ENCODE data around the gene FBXL19. TPM values are rescaled to one million over a fixed set of nuclear protein-coding genes. Genes with fewer than 3 reads are reported as not detected.

Gene FBXL19
- total and polyA plus RNA-seq, 9 of the 15 experiments (the other 6 are each of a cell fraction or from before 2014, with no cell fraction given) = 0.13 to 48.0 (median 13.5) TPM; not detected in 1

GRCh38 chr16:30997725-30998711, 74.6 kb downstream of the FBXL19 start (continued):
- TF ChIP-seq, protein P1, sequence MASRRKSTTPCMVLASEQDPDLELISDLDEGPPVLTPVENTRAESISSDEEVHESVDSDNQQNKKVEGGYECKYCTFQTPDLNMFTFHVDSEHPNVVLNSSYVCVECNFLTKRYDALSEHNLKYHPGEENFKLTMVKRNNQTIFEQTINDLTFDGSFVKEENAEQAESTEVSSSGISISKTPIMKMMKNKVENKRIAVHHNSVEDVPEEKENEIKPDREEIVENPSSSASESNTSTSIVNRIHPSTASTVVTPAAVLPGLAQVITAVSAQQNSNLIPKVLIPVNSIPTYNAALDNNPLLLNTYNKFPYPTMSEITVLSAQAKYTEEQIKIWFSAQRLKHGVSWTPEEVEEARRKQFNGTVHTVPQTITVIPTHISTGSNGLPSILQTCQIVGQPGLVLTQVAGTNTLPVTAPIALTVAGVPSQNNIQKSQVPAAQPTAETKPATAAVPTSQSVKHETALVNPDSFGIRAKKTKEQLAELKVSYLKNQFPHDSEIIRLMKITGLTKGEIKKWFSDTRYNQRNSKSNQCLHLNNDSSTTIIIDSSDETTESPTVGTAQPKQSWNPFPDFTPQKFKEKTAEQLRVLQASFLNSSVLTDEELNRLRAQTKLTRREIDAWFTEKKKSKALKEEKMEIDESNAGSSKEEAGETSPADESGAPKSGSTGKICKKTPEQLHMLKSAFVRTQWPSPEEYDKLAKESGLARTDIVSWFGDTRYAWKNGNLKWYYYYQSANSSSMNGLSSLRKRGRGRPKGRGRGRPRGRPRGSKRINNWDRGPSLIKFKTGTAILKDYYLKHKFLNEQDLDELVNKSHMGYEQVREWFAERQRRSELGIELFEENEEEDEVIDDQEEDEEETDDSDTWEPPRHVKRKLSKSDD (conservative IDR thresholded peaks at IDR 0.05; ENCODE audit: low read length) = no peak
- TF ChIP-seq SIRT6 (IDR thresholded peaks at IDR 0.05; ENCODE audit: low read depth, low read length) (no peak), ESRRA (IDR thresholded peaks at IDR 0.05; ENCODE audit: borderline replicate concordance, low read depth) (0 out of 2 replicates have a peak, but pooled peaks have one; percentile 11), BRCA1 (IDR thresholded peaks at IDR 0.05) (no peak), BRCA1 (CRISPR knock-in tag; IDR thresholded peaks at IDR 0.05) (0 out of 2 replicates have a peak, but pooled peaks have one; percentile 21), PKNOX1 (IDR thresholded peaks at IDR 0.05) (peak; percentile 73)

MicroRNAs encoded within 50 kb of the gene (microRNA counts, 767-probe panel; counts per million panel counts)
- microRNA hsa-miR-762 = not detected

Small RNA genes lying within 50 kb of the gene (microRNA-seq; reads per million reads assigned to microRNA genes)
- 1.3 reads per million, percentile 14 among the genes with 10 or more reads in this experiment for gene MIR4519 (ENCODE audit: borderline microRNAs expressed)
- gene MIR762 (ENCODE audit: borderline microRNAs expressed) = 1.0 reads per million, percentile 7 among the genes with 10 or more reads in this experiment

Small RNA genes lying within 50 kb of the gene (small RNA-seq; reads per million reads assigned to genes)
- not detected for gene AC135048.1
- gene MIR4519 = not detected
- not detected for gene MIR762

Other genes with a start within 250 kb of the FBXL19 start
Only the 7 nearest of the 20 such genes appear.
- gene BCL7C, start 29.5 kb upstream of the FBXL19 start, total RNA-seq (2014; rRNA removed) = 80.1 and 85.8 TPM in 2 replicates
- gene BCL7C, start 29.5 kb upstream of the FBXL19 start, total RNA-seq (2014; rRNA removed; fragmentation: Illumina TruSeq; extraction: Trizol) = 7.0 and 7.9 TPM in 2 replicates
- 31.6 and 32.9 TPM in 2 replicates for gene BCL7C, start 29.5 kb upstream of the FBXL19 start, total RNA-seq (2015; rRNA removed; fragmentation: Illumina TruSeq; extraction: Trizol)
- 41.2 and 43.1 TPM in 2 replicates for gene BCL7C, start 29.5 kb upstream of the FBXL19 start, total RNA-seq (2021)
- gene BCL7C, start 29.5 kb upstream of the FBXL19 start, polyA plus RNA-seq (2011; rRNA removed) = 15.1 and 17.4 TPM in 2 replicates
- 19.6 and 37.5 TPM in 2 replicates for gene BCL7C, start 29.5 kb upstream of the FBXL19 start, polyA plus RNA-seq (2014; fragmentation: Illumina TruSeq; extraction: Trizol)
- gene BCL7C, start 29.5 kb upstream of the FBXL19 start, polyA plus RNA-seq (2014; fragmentation: Nextera tagmentation; extraction: Ambion mirVana) = 1 to 10 TPM; 1.7 to 2.6 TPM
- 61.9 and 75.9 TPM in 2 replicates for gene BCL7C, start 29.5 kb upstream of the FBXL19 start, polyA plus RNA-seq (2014; rRNA removed)
- 0.36 and 1.0 TPM in 2 replicates for gene CTF1, start 27.0 kb upstream of the FBXL19 start, total RNA-seq (2014; rRNA removed)
- 0.38 and 0.44 TPM in 2 replicates for gene CTF1, start 27.0 kb upstream of the FBXL19 start, total RNA-seq (2014; rRNA removed; fragmentation: Illumina TruSeq; extraction: Trizol)
- gene CTF1, start 27.0 kb upstream of the FBXL19 start, total RNA-seq (2015; rRNA removed; fragmentation: Illumina TruSeq; extraction: Trizol) = 0.33 and 0.53 TPM in 2 replicates
- 1.8 TPM in 2 replicates for gene CTF1, start 27.0 kb upstream of the FBXL19 start, total RNA-seq (2021)
- 1.9 and 3.6 TPM in 2 replicates for gene CTF1, start 27.0 kb upstream of the FBXL19 start, polyA plus RNA-seq (2011; rRNA removed)
- 2.5 and 2.8 TPM in 2 replicates for gene CTF1, start 27.0 kb upstream of the FBXL19 start, polyA plus RNA-seq (2014; fragmentation: Illumina TruSeq; extraction: Trizol)
- under 1 TPM; 0.24 to 0.35 TPM for gene CTF1, start 27.0 kb upstream of the FBXL19 start, polyA plus RNA-seq (2014; fragmentation: Nextera tagmentation; extraction: Ambion mirVana)
- 1.8 and 2.1 TPM in 2 replicates for gene CTF1, start 27.0 kb upstream of the FBXL19 start, polyA plus RNA-seq (2014; rRNA removed)
- 19.0 and 23.5 TPM in 2 replicates for gene ORAI3, start 25.5 kb downstream of the FBXL19 start, total RNA-seq (2014; rRNA removed)
- gene ORAI3, start 25.5 kb downstream of the FBXL19 start, total RNA-seq (2014; rRNA removed; fragmentation: Illumina TruSeq; extraction: Trizol) = 6.3 and 7.8 TPM in 2 replicates
- 12.4 and 12.9 TPM in 2 replicates for gene ORAI3, start 25.5 kb downstream of the FBXL19 start, total RNA-seq (2015; rRNA removed; fragmentation: Illumina TruSeq; extraction: Trizol)
- 21.9 and 23.3 TPM in 2 replicates for gene ORAI3, start 25.5 kb downstream of the FBXL19 start, total RNA-seq (2021)
- 15.8 and 29.7 TPM in 2 replicates for gene ORAI3, start 25.5 kb downstream of the FBXL19 start, polyA plus RNA-seq (2011; rRNA removed)
- 14.1 and 18.0 TPM in 2 replicates for gene ORAI3, start 25.5 kb downstream of the FBXL19 start, polyA plus RNA-seq (2014; fragmentation: Illumina TruSeq; extraction: Trizol)
- gene ORAI3, start 25.5 kb downstream of the FBXL19 start, polyA plus RNA-seq (2014; fragmentation: Nextera tagmentation; extraction: Ambion mirVana) = 1 to 10 TPM; 4.9 to 5.8 TPM
- 16.5 and 19.0 TPM in 2 replicates for gene ORAI3, start 25.5 kb downstream of the FBXL19 start, polyA plus RNA-seq (2014; rRNA removed)
- gene SETD1A, start 34.2 kb downstream of the FBXL19 start, total RNA-seq (2014; rRNA removed) = 4.2 and 7.9 TPM in 2 replicates
- gene SETD1A, start 34.2 kb downstream of the FBXL19 start, total RNA-seq (2014; rRNA removed; fragmentation: Illumina TruSeq; extraction: Trizol) = 2.0 and 2.5 TPM in 2 replicates
- gene SETD1A, start 34.2 kb downstream of the FBXL19 start, total RNA-seq (2015; rRNA removed; fragmentation: Illumina TruSeq; extraction: Trizol) = 4.6 and 5.7 TPM in 2 replicates
- gene SETD1A, start 34.2 kb downstream of the FBXL19 start, total RNA-seq (2021) = 30.2 and 36.0 TPM in 2 replicates
- 2.2 and 3.0 TPM in 2 replicates for gene SETD1A, start 34.2 kb downstream of the FBXL19 start, polyA plus RNA-seq (2011; rRNA removed)
- gene SETD1A, start 34.2 kb downstream of the FBXL19 start, polyA plus RNA-seq (2014; fragmentation: Illumina TruSeq; extraction: Trizol) = 15.0 and 20.1 TPM in 2 replicates
- under 1 TPM; 0.08 to 0.14 TPM for gene SETD1A, start 34.2 kb downstream of the FBXL19 start, polyA plus RNA-seq (2014; fragmentation: Nextera tagmentation; extraction: Ambion mirVana)
- gene SETD1A, start 34.2 kb downstream of the FBXL19 start, polyA plus RNA-seq (2014; rRNA removed) = 15.5 and 16.9 TPM in 2 replicates
- gene HSD3B7, start 61.6 kb downstream of the FBXL19 start, total RNA-seq (2014; rRNA removed) = 49.1 and 61.1 TPM in 2 replicates
- 7.6 and 10.0 TPM in 2 replicates for gene HSD3B7, start 61.6 kb downstream of the FBXL19 start, total RNA-seq (2014; rRNA removed; fragmentation: Illumina TruSeq; extraction: Trizol)
- gene HSD3B7, start 61.6 kb downstream of the FBXL19 start, total RNA-seq (2015; rRNA removed; fragmentation: Illumina TruSeq; extraction: Trizol) = 23.6 and 24.1 TPM in 2 replicates
- gene HSD3B7, start 61.6 kb downstream of the FBXL19 start, total RNA-seq (2021) = 43.5 and 51.9 TPM in 2 replicates
- 10.7 and 24.4 TPM in 2 replicates for gene HSD3B7, start 61.6 kb downstream of the FBXL19 start, polyA plus RNA-seq (2011; rRNA removed)
- 23.0 and 30.5 TPM in 2 replicates for gene HSD3B7, start 61.6 kb downstream of the FBXL19 start, polyA plus RNA-seq (2014; fragmentation: Illumina TruSeq; extraction: Trizol)
- 1 to 10 TPM; 5.4 to 6.7 TPM for gene HSD3B7, start 61.6 kb downstream of the FBXL19 start, polyA plus RNA-seq (2014; fragmentation: Nextera tagmentation; extraction: Ambion mirVana)
- 39.3 and 43.9 TPM in 2 replicates for gene HSD3B7, start 61.6 kb downstream of the FBXL19 start, polyA plus RNA-seq (2014; rRNA removed)
- gene STX1B, start 87.1 kb downstream of the FBXL19 start, total RNA-seq (2014; rRNA removed) = 0.78 and 0.86 TPM in 2 replicates
- gene STX1B, start 87.1 kb downstream of the FBXL19 start, total RNA-seq (2014; rRNA removed; fragmentation: Illumina TruSeq; extraction: Trizol) = 0.73 and 0.80 TPM in 2 replicates
- 0.79 and 1.1 TPM in 2 replicates for gene STX1B, start 87.1 kb downstream of the FBXL19 start, total RNA-seq (2015; rRNA removed; fragmentation: Illumina TruSeq; extraction: Trizol)
- gene STX1B, start 87.1 kb downstream of the FBXL19 start, total RNA-seq (2021) = 1.5 and 2.5 TPM in 2 replicates
- 1.2 and 3.0 TPM in 2 replicates for gene STX1B, start 87.1 kb downstream of the FBXL19 start, polyA plus RNA-seq (2011; rRNA removed)
- 0.80 and 1.6 TPM in 2 replicates for gene STX1B, start 87.1 kb downstream of the FBXL19 start, polyA plus RNA-seq (2014; fragmentation: Illumina TruSeq; extraction: Trizol)
- gene STX1B, start 87.1 kb downstream of the FBXL19 start, polyA plus RNA-seq (2014; fragmentation: Nextera tagmentation; extraction: Ambion mirVana) = under 1 TPM; 0.07 to 0.08 TPM
- 1.2 and 2.1 TPM in 2 replicates for gene STX1B, start 87.1 kb downstream of the FBXL19 start, polyA plus RNA-seq (2014; rRNA removed)
- 20.7 and 22.5 TPM in 2 replicates for gene STX4, start 110.0 kb downstream of the FBXL19 start, total RNA-seq (2014; rRNA removed)
- gene STX4, start 110.0 kb downstream of the FBXL19 start, total RNA-seq (2014; rRNA removed; fragmentation: Illumina TruSeq; extraction: Trizol) = 11.6 and 13.0 TPM in 2 replicates
- 20.3 and 21.5 TPM in 2 replicates for gene STX4, start 110.0 kb downstream of the FBXL19 start, total RNA-seq (2015; rRNA removed; fragmentation: Illumina TruSeq; extraction: Trizol)
- 32.1 and 45.8 TPM in 2 replicates for gene STX4, start 110.0 kb downstream of the FBXL19 start, total RNA-seq (2021)
- gene STX4, start 110.0 kb downstream of the FBXL19 start, polyA plus RNA-seq (2011; rRNA removed) = 26.9 and 29.6 TPM in 2 replicates
- gene STX4, start 110.0 kb downstream of the FBXL19 start, polyA plus RNA-seq (2014; fragmentation: Illumina TruSeq; extraction: Trizol) = 30.6 and 36.8 TPM in 2 replicates
- 1 to 10 TPM; 3.2 to 7.4 TPM for gene STX4, start 110.0 kb downstream of the FBXL19 start, polyA plus RNA-seq (2014; fragmentation: Nextera tagmentation; extraction: Ambion mirVana)
- 42.6 and 48.0 TPM in 2 replicates for gene STX4, start 110.0 kb downstream of the FBXL19 start, polyA plus RNA-seq (2014; rRNA removed)

All from K562 (cell line).